Colonic mucosa (tissue), 4 donors: Measurements from ENCODE around the gene MIB2. TPM values are rescaled to one million over a fixed set of nuclear protein-coding genes. Genes with fewer than 3 reads are reported as not detected.
"Not testable (repeated sequence)": the region's sequence is repeated elsewhere in the genome, so short reads cannot be mapped to it uniquely, and the experiment has no call there.

Source experiments
- DNase-seq: peaks from one replicate; pipeline ENCODE4 v3.0.0-alpha.2; 2020
- H3K27ac ChIP-seq: fragments of 200-600 bp; one replicate; pipeline ENCODE4 v1.8.0; 2021
- H3K27me3 ChIP-seq: fragments of 200-600 bp; one replicate; pipeline ENCODE4 v1.8.0; 2021
- H3K36me3 ChIP-seq: fragments of 200-600 bp; one replicate; pipeline ENCODE4 v1.8.0; 2021
- H3K4me1 ChIP-seq: fragments of 200-600 bp; one replicate; pipeline ENCODE4 v1.8.0; 2021; ENCODE audit warnings: mild to moderate bottlenecking
- H3K4me3 ChIP-seq: fragments of 200-600 bp; one replicate; pipeline ENCODE4 v1.8.0; 2021
- H3K9ac ChIP-seq, 2 donors: one replicate each; pipeline ENCODE4 v1.7.0; 2013; ENCODE audit warnings: control low read depth in 2 of 2, low read depth in 2 of 2, low read length in 2 of 2
- H3K9me3 ChIP-seq: fragments of 200-600 bp; one replicate; pipeline ENCODE4 v1.8.0; 2021
- CTCF ChIP-seq: fragments of 200-600 bp; IDR thresholded peaks from one replicate; pipeline ENCODE4 v1.8.0; 2022; ENCODE audit warnings: antibody characterized with exemption, mild to moderate bottlenecking
- intact Hi-C: fragments of 100-400 bp; cut with DNase I; formaldehyde crosslinking; loops from one replicate; pipeline ENCODE4 v1.14.1; 2022
- total RNA-seq, 2 donors: library from RNA; stranded (reverse); fragmentation: NEBNext Ultra II Directional in 1 of 2; extraction: Animal tissue kit (Norgen Biotek cat#: 25700) in 1 of 2; gene quantifications; one replicate each; pipeline ENCODE4 v1.2.1, GENCODE V29; 2021
- donor health status: healthy.
- donor health status: DM: no; HTN: no; CAD: no.
- donor health status: DM: no; HTN: no; CAD: no.

The MIB2 gene
- total RNA-seq, 2 donors from 2014 or later, result 57.0 to 121 TPM

DNA sequence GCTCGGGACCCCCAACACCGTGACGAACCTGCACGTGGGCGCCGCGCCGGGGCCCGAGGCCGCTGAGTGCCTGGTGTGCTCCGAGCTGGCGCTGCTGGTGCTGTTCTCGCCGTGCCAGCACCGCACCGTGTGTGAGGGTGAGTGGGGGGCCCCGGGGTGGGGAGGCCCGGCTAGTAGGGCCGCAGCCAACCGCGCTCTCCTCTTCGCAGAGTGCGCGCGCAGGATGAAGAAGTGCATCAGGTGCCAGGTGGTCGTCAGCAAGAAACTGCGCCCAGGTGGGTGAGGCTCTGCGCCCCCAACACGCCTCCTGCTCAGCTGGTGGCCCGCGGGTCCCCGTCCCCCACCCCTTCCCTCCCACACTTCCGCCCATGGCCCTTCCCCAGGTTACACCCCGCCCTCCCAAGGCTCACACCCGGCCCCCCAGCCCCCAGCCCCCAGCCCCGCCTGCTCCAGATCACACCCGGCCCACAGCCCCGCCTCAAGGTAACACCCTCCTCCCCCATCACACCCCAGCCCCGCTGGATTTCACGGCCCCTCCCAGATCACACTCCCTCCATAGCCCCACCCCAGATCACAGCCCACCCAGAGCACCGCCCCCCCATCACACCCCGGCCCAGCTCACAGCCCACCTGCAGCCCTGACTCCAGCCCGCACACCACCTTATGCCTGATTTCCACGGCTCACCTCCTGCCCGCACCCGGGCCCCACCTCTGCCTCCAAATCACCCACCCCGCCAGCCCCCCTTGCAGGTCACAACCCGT, 14.3 kb downstream of the MIB2 start:
- H3K9ac ChIP-seq, result peak overlapping the region in 1 of 2 donors; percentile 27
- peak overlapping the region; percentile 13 for H3K4me3 ChIP-seq
- TF ChIP-seq CTCF, result no peak
- no peaks in the 10 kb centered on the region for H3K9me3 ChIP-seq
- H3K27ac ChIP-seq, result no peak overlapping the region
- peaks cover 5% of the 10 kb centered on the region for H3K4me1 ChIP-seq
- H3K27me3 ChIP-seq, result peaks cover 19% of the 10 kb centered on the region
- H3K36me3 ChIP-seq, result no peaks in the 10 kb centered on the region
- peak; percentile 46 for DNase-seq
- intact Hi-C loops, result no loop called here

DNA sequence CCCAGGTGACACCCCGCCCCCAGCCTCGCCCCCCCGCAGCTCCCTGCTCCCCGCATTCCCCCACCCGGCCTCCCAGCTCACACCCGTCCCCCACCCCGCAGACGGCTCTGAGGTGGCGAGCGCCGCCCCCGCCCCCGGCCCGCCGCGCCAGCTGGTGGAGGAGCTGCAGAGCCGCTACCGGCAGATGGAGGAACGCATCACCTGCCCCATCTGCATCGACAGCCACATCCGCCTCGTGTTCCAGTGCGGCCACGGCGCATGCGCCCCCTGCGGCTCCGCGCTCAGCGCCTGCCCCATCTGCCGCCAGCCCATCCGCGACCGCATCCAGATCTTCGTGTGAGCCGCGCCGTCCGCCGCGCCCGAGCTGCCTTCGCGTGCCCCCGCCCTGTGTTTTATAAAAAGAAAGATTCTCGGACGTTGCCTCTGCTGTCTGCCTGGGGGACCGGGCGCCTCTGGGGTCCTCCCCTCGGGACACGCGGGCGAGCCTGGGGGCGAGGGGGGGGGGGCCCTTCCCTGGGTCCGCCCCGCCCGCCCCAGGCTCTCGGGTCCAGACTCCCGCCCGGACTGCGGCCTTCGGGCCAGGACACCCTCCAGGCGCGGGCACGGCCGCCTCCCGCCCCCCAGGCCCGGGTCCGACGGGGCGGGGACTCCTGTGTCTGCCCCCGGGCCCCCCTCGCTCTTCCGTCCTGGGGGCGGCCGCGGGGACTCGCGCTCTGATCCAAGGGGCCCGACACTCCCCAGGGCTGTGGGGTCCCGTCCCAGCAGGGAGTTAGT, 15.1 kb downstream of the MIB2 start:
- no peaks in the 10 kb centered on the region for H3K36me3 ChIP-seq
- peaks cover 5% of the 10 kb centered on the region for H3K4me1 ChIP-seq
- TF ChIP-seq CTCF, result no peak
- peak overlapping the region; percentile 4 for H3K4me3 ChIP-seq
- peak; percentile 82 for DNase-seq
- no peaks in the 10 kb centered on the region for H3K9me3 ChIP-seq
- peak overlapping the region in 1 of 2 donors; percentile 26 for H3K9ac ChIP-seq
- intact Hi-C loops, result no loop called here
- peaks cover 19% of the 10 kb centered on the region for H3K27me3 ChIP-seq
- H3K27ac ChIP-seq, result peak overlapping the region; percentile 69

DNA sequence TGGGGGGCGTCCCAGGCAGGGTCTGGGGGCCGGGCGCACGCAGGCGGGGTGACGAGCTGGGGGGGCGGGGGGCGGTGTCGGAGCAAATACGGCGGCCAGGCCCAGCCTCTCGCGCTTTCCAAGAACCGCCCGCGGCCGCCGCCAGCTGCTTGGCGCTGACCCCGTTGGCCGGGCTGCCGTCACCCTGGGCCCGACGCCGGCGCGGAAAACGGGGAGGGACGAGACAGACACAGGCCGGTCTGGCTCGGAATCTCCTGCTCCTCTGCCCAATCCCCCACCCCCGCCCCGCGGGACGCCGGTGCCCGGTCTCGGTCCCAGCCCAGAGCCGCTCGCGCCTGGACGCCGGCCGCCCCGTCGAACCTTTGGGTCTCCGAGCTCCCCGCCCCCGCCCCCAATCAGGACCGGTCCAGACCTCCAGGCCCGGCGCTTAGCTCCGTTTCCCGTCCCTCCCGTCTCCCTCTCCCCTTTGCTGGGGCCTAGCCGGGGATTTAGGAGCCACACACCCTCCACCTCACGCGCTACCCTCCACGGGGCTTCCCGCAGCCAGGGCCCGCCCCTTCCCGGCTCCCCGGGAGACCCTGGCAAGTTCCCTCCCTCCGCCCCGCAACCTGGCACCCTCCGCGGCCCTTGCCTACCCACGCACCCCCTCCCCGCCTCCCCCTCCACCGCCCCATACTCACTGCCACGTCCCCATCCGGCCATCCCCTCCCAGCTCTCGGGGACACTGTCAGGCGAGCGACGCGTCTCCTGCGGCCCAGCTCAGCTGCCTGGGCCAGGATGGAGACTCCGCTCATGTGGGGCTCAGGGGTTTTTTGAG, 15.9 kb downstream of the MIB2 start:
- peak; percentile 66 for DNase-seq
- H3K9me3 ChIP-seq, result no peaks in the 10 kb centered on the region
- no peaks in the 10 kb centered on the region for H3K36me3 ChIP-seq
- peak overlapping the region; percentile 4 for H3K4me3 ChIP-seq
- H3K9ac ChIP-seq, result peak overlapping the region in 1 of 2 donors; percentile 26
- H3K4me1 ChIP-seq, result peaks cover 5% of the 10 kb centered on the region
- TF ChIP-seq CTCF, result no peak
- peaks cover 19% of the 10 kb centered on the region for H3K27me3 ChIP-seq
- intact Hi-C loops, result no loop called here
- peak overlapping the region; percentile 69 for H3K27ac ChIP-seq

DNA sequence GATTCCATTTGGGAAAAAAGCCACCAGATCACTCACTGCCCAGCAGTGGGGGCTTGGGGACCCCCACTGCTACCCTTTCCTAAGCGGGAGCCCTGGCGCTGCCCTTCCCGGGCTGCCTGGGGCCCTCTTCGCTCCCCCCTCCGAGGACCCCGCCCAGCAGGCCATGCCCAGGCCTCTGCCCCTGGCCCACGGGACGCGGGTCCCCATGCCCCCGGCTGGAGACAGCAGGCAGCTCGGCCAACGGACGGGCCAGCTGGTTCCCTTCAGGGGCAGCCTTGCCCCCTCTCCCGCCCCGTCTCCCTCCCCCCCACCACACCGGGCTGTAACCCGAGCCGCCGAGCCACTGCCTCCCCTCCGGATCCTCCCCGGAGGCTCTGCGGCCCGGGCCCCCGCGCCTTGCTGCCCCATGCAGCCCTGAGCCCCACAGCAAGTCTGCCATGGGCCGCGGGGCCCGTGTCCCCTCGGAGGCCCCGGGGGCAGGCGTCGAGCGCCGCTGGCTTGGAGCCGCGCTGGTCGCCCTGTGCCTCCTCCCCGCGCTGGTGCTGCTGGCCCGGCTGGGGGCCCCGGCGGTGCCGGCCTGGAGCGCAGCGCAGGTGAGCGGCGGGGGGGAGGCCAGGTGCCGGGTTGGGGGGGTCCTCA, 16.6 kb downstream of the MIB2 start, which contains the start of gene MMP23B:
Gene MMP23B, plus strand, starts transcription at position 392 of the 639 bp plus-strand sequence. Its CDS starts 46 bp downstream, at position 438.
- Histone ChIP-seq H3K9me3 (no peaks in the 10 kb centered on the region), H3K4me1 (peaks cover 3% of the 10 kb centered on the region), H3K9ac (peak within 1 kb of the TSS in 1 of 2 donors; percentile 35), H3K36me3 (no peaks in the 10 kb centered on the region), H3K27me3 (peaks cover 19% of the 10 kb centered on the region), H3K4me3 (no peak within 1 kb of the TSS), H3K27ac (peak within 1 kb of the TSS; percentile 69)
- no peak for DNase-seq
- TF ChIP-seq CTCF, result no peak
- intact Hi-C loops, result no loop called here

DNA sequence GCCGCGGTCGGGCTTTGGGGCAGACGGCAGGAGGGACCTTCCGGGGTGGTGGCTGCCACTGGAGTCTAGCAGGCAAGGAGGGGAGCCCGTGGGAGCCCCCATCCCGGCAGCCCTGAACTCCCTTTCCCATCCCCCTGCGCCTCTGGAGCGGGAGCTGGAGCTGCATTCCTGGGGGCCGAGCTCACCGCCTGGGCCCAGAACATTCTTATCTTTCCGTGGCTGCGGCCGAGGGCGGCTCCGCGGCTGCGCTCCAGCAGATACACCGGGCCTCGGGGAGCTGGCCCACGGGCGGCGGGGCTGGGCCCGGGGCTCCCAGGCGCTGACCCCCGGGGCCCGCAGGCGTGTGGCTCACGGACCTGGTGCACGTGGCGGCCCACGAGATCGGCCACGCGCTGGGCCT, 18.1 kb downstream of the MIB2 start:
- H3K27ac ChIP-seq, H3K4me3 ChIP-seq, H3K36me3 ChIP-seq, H3K4me1 ChIP-seq, H3K9ac ChIP-seq, DNase-seq, H3K9me3 ChIP-seq, intact Hi-C loops: not testable (repeated sequence)
- H3K27me3 ChIP-seq, result peaks cover 19% of the 10 kb centered on the region

DNA sequence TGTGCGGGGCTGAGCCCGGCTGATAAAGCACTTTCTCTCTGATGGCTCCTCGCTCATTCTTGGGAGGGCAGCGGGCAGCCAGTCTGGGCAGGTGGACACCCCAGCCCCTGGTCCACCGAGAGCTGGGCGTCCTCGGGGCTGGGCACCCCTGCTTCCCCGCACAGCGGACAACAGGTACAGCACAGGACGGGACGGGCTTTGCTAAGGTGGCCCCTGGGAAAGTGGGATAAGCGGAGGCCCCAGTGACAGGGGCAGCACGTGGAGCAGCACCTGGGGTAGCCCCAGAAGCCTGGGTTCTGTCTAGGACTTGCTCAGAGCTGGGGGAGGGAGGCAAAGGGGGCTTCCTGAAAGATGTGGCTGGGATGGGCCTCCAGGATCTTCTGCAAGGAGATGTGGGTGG, 19.3 kb downstream of the MIB2 start:
- H3K9ac ChIP-seq, H3K4me3 ChIP-seq, H3K36me3 ChIP-seq, H3K27ac ChIP-seq, DNase-seq, H3K4me1 ChIP-seq, H3K9me3 ChIP-seq, intact Hi-C loops: not testable (repeated sequence)
- peaks cover 19% of the 10 kb centered on the region for H3K27me3 ChIP-seq

DNA sequence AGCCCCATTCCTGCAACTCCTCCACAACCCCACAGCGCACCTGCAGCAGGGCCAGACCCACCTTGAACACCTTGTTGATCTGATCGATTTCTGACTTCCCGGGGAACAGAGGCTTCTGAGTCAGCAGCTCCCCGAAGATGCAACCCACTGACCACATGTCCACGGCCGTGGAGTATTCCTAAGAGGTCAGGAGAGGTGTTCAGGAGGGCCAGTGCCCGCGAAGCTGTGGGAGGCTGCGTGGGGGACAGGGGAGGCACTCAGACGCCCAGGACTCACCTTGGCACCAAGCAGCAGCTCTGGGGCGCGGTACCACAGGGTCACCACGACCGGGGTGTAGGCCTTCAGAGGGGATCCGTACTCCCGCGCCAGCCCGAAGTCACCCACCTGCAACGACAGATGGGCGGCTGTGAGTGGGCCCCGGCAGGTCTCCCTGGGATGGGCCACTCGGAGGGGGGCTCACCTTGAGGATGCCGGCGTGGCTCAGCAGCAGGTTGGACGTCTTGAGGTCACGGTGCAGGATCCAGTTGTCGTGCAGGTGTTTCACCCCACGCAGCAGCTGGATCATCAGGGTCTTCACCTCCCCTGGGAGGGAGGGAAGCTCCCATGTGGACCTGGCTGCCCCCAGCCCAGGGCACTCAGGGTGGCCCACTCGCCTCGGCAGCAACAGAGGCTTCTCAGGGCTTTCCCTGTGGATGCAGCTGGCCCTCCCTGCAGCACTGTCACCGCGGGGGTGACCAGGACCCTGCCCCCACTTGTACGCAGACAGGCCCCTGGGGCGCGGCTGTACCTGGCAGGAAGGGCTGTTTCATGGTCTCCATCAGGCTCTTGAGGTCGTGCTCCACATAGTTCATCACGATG, 21.6 kb downstream of the MIB2 start:
- H3K4me1 ChIP-seq, H3K4me3 ChIP-seq, intact Hi-C loops, H3K9me3 ChIP-seq, H3K27ac ChIP-seq, DNase-seq, H3K9ac ChIP-seq, H3K36me3 ChIP-seq, H3K27me3 ChIP-seq: not testable (repeated sequence)

DNA sequence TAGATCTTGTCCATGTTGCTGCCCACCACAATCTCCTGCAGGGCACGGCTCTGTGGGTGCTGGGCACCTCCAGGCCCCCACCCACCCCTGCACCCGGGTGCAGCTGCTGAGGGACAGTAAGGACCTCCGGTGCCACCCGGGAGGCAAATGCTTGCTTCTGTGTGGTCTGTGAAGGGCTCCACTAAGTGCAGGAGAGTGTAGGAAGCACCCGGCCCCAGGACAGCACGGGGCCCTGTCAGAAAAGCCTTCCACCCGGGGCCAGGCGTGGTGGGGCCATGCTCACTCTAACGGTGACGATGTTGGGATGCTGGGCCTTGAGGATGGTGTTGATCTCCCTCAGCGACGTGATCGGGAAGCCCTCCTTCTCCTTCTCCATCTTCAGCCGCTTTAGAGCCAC, 22.2 kb downstream of the MIB2 start:
- H3K9me3 ChIP-seq, H3K27me3 ChIP-seq, H3K36me3 ChIP-seq, H3K9ac ChIP-seq, H3K27ac ChIP-seq, intact Hi-C loops, H3K4me1 ChIP-seq, DNase-seq, H3K4me3 ChIP-seq: not testable (repeated sequence)
